Glutamatergic neuron (in vitro differentiated cells): ENCODE measurements around the gene SKAP2. TPM values are rescaled to one million over a fixed set of nuclear protein-coding genes. Genes with fewer than 3 reads are reported as not detected.

Experiments used
- DNase-seq: peaks from one replicate; pipeline ENCODE4 v3.0.0; 2022
- H3K27ac Mint-ChIP-seq: one replicate; pipeline ENCODE4 v1.8.0; 2020; ENCODE audit warnings: mild to moderate bottlenecking, mixed read lengths, inconsistent platforms; ENCODE audit not compliant: unreplicated experiment
- H3K27me3 Mint-ChIP-seq: one replicate; pipeline ENCODE4 v1.8.0; 2020; ENCODE audit warnings: mild to moderate bottlenecking, moderate library complexity, mixed read lengths, inconsistent platforms; ENCODE audit not compliant: unreplicated experiment
- H3K36me3 Mint-ChIP-seq: one replicate; pipeline ENCODE4 v1.8.0; 2020; ENCODE audit warnings: mild to moderate bottlenecking, mixed read lengths, inconsistent platforms; ENCODE audit not compliant: unreplicated experiment
- H3K4me1 Mint-ChIP-seq: one replicate; pipeline ENCODE4 v1.8.0; 2020; ENCODE audit warnings: mild to moderate bottlenecking, low read depth, mixed read lengths, inconsistent platforms; ENCODE audit not compliant: unreplicated experiment
- H3K4me3 Mint-ChIP-seq: one replicate; pipeline ENCODE4 v1.8.0; 2020; ENCODE audit warnings: mild to moderate bottlenecking, mixed read lengths, inconsistent platforms; ENCODE audit not compliant: unreplicated experiment
- H3K9me3 Mint-ChIP-seq: one replicate; pipeline ENCODE4 v1.8.0; 2020; ENCODE audit warnings: mild to moderate bottlenecking, moderate library complexity, mixed read lengths, inconsistent platforms; ENCODE audit not compliant: unreplicated experiment
- CTCF ChIP-seq: fragments of 200-600 bp; sonication (generic); IDR thresholded peaks from one replicate; pipeline ENCODE4 v1.5.0; 2021; ENCODE audit not compliant: partially characterized antibody, unreplicated experiment
- total RNA-seq: library from RNA; stranded (reverse); fragmentation: NEBNext Ultra II Directional; extraction: Animal tissue kit (Norgen Biotek cat#: 25700); gene quantifications from one replicate; pipeline ENCODE4 v1.2.1, GENCODE V29; 2021; ENCODE audit not compliant: unreplicated experiment

The SKAP2 gene
- total RNA-seq, 1 donor from 2014 or later, result 12.1 TPM

- Mint-ChIP-seq H3K27ac (no peak overlapping the region), H3K36me3 (no peaks in the 10 kb centered on the region), H3K9me3 (no peaks in the 10 kb centered on the region), H3K27me3 (no peaks in the 10 kb centered on the region), H3K4me3 (no peak overlapping the region), H3K4me1 (no peaks in the 10 kb centered on the region)
- no peak for TF ChIP-seq CTCF
- DNase-seq, result no peak
Measured at GRCh38 chr7:26899519-26899918, 35.1 kb upstream of the SKAP2 start.

- no peak for TF ChIP-seq CTCF
- no peaks in the 10 kb centered on the region for H3K27me3 Mint-ChIP-seq
- H3K27ac Mint-ChIP-seq, result no peak overlapping the region
- no peaks in the 10 kb centered on the region for H3K4me1 Mint-ChIP-seq
- H3K9me3 Mint-ChIP-seq, result no peaks in the 10 kb centered on the region
- no peaks in the 10 kb centered on the region for H3K36me3 Mint-ChIP-seq
- no peak for DNase-seq
- no peak overlapping the region for H3K4me3 Mint-ChIP-seq
Measured at GRCh38 chr7:26898891-26899290, 34.5 kb upstream of the SKAP2 start.

- no peaks in the 10 kb centered on the region for H3K36me3 Mint-ChIP-seq
- H3K4me3 Mint-ChIP-seq, result no peak overlapping the region
- TF ChIP-seq CTCF, result no peak
- no peaks in the 10 kb centered on the region for H3K27me3 Mint-ChIP-seq
- H3K9me3 Mint-ChIP-seq, result no peaks in the 10 kb centered on the region
- no peak overlapping the region for H3K27ac Mint-ChIP-seq
- no peak for DNase-seq
- no peaks in the 10 kb centered on the region for H3K4me1 Mint-ChIP-seq
Measured at GRCh38 chr7:26897928-26898327, 33.5 kb upstream of the SKAP2 start.

- no peak for TF ChIP-seq CTCF
- Mint-ChIP-seq H3K4me3 (no peak overlapping the region), H3K4me1 (no peaks in the 10 kb centered on the region), H3K36me3 (no peaks in the 10 kb centered on the region), H3K27me3 (no peaks in the 10 kb centered on the region), H3K27ac (no peak overlapping the region), H3K9me3 (no peaks in the 10 kb centered on the region)
- DNase-seq, result no peak
Measured at GRCh38 chr7:26891400-26892350, 27.3 kb upstream of the SKAP2 start.

GRCh38 chr7:26880852-26881251 lies 16.5 kb upstream of the SKAP2 start:
- H3K36me3 Mint-ChIP-seq, result peaks cover 11% of the 10 kb centered on the region
- H3K27me3 Mint-ChIP-seq, result no peaks in the 10 kb centered on the region
- H3K4me1 Mint-ChIP-seq, result no peaks in the 10 kb centered on the region
- H3K4me3 Mint-ChIP-seq, result no peak overlapping the region
- no peak for TF ChIP-seq CTCF
- H3K9me3 Mint-ChIP-seq, result no peaks in the 10 kb centered on the region
- DNase-seq, result no peak
- H3K27ac Mint-ChIP-seq, result no peak overlapping the region
